Measurements from ENCODE around the gene MACO1. TPM values are rescaled to one million over a fixed set of nuclear protein-coding genes. Genes with fewer than 3 reads are reported as not detected.
A peak's percentile ranks its signal among the peaks of the same experiment; 100 is the strongest.

Gene MACO1
- total and polyA plus RNA-seq, 9 of the 15 experiments (the other 6 are each of a cell fraction or from before 2014, with no cell fraction given): 4.6 to 28.4 (median 21.7) TPM

GRCh38 chr1:25544819-25545218, 114.1 kb downstream of the MACO1 start:
- no TSS peak for BruUV-seq (replicated peaks)
- Histone ChIP-seq H3K27me3 (ENCODE audit: control insufficient read depth in 2 of 2, insufficient read depth in 2 of 2, low read length in 2 of 2) (no peaks in the 10 kb centered on the region), H2AFZ (ENCODE audit: low read depth, low read length) (no peak overlapping the region), H3K9ac (ENCODE audit: insufficient read depth in 1 of 2, low read depth in 2 of 2, low read length in 2 of 2) (peak overlapping the region; percentile 67 to 90; a peak in 3 of 4 replicates), H3K9me1 (ENCODE audit: control insufficient read depth, insufficient read depth, low read length) (peaks cover 6% of the 10 kb centered on the region), H3K4me2 (ENCODE audit: insufficient read depth, low read length) (peak overlapping the region; percentile 75; the same call in 1 of the 2 replicates), H3K27ac (ENCODE audit: extremely low read depth, low read depth, low read length) (no peak overlapping the region), H3K4me1 (replicated peaks in 1 of 2; ENCODE audit: control insufficient read depth in 2 of 2, insufficient read depth in 2 of 2, low read length in 2 of 2) (peaks cover 46 to 47% of the 10 kb centered on the region in 2 experiments), H3K9me3 (replicated peaks; ENCODE audit: control insufficient read depth, insufficient read depth, low read depth, low read length) (no peaks in the 10 kb centered on the region), H3K79me2 (ENCODE audit: control insufficient read depth, insufficient read depth, low read length) (peaks cover 39% of the 10 kb centered on the region), H4K20me1 (replicated peaks; ENCODE audit: control insufficient read depth, insufficient read depth, low read length) (no peaks in the 10 kb centered on the region; the same call in 1 of the 2 replicates), H3K4me3 (peak overlapping the region; percentile 82; the same call in 1 of the 2 replicates), H3K36me3 (ENCODE audit: control insufficient read depth, insufficient read depth, low read length) (no peaks in the 10 kb centered on the region)
- DNase-seq (ENCODE audit: extremely low read depth in 1 of 4, low spot score in 3 of 4): no peak
- no peak for FAIRE-seq
- in situ Hi-C loops (cut with MboI): no loop called here
- POLR2A ChIA-PET: interaction anchor here (1.1 kb wide), 1 partner anchor 18 kb away, joined by 3 read pairs; no protein-coding TSS in a partner anchor
- ATAC-seq: no peak
- intact Hi-C loops (cut with micrococcal nuclease): loop anchor here (5.0 to 10.0 kb wide), 2 partner anchors 150 to 252 kb away; no protein-coding TSS in a partner anchor
- WGBS (ENCODE audit: insufficient coverage, low coverage, missing lambda C conversion rate): 84% methylated on average over 6 of the region's 6 CpGs
- TF ChIP-seq FOXA3 (CRISPR knock-in tag; conservative IDR thresholded peaks at IDR 0.05 in 1 of 2, IDR thresholded peaks at IDR 0.05 in 1 of 2) (0 out of 4 replicates have a peak, but pooled peaks of 1 of the 2 experiments have one; percentile 41), ZSCAN32 (CRISPR knock-in tag; IDR thresholded peaks at IDR 0.05) (no peak)
- CTCF ChIA-PET (ENCODE audit: low intra/inter-chr PET ratio): interaction anchor here (0.7 kb wide), 1 partner anchor 263 kb away, joined by 3 read pairs; no protein-coding TSS in a partner anchor

GRCh38 chr1:25545767-25546166, 115.1 kb downstream of the MACO1 start:
- no peaks in the 10 kb centered on the region for H3K36me3 ChIP-seq (ENCODE audit: control insufficient read depth, insufficient read depth, low read length)
- in situ Hi-C loops (cut with MboI) (no loop called here), intact Hi-C loops (cut with micrococcal nuclease) (loop anchor here (10.0 kb wide), 1 partner anchor 149 kb away; no protein-coding TSS in a partner anchor)
- H3K9me3 ChIP-seq (replicated peaks; ENCODE audit: control insufficient read depth, insufficient read depth, low read depth, low read length): no peaks in the 10 kb centered on the region
- H3K9ac ChIP-seq (ENCODE audit: insufficient read depth in 1 of 2, low read depth in 2 of 2, low read length in 2 of 2): peak overlapping the region in 1 of 2 experiments; percentile 46; a peak in 2 of 4 replicates
- no peaks in the 10 kb centered on the region for H3K27me3 ChIP-seq (ENCODE audit: control insufficient read depth in 2 of 2, insufficient read depth in 2 of 2, low read length in 2 of 2)
- ATAC-seq (no peak), FAIRE-seq (no peak), DNase-seq (ENCODE audit: extremely low read depth in 1 of 4, low spot score in 3 of 4) (no peak)
- no peak overlapping the region for H3K4me2 ChIP-seq (ENCODE audit: insufficient read depth, low read length)
- WGBS (ENCODE audit: insufficient coverage, low coverage, missing lambda C conversion rate): 59% methylated on average over 3 of the region's 3 CpGs
- CTCF ChIA-PET (ENCODE audit: low intra/inter-chr PET ratio): no interaction called here
- peaks cover 48% of the 10 kb centered on the region for H3K79me2 ChIP-seq (ENCODE audit: control insufficient read depth, insufficient read depth, low read length)
- H4K20me1 ChIP-seq (replicated peaks; ENCODE audit: control insufficient read depth, insufficient read depth, low read length): no peaks in the 10 kb centered on the region; the same call in 1 of the 2 replicates
- H3K27ac ChIP-seq (ENCODE audit: extremely low read depth, low read depth, low read length): no peak overlapping the region
- peaks cover 51 to 56% of the 10 kb centered on the region in 2 experiments for H3K4me1 ChIP-seq (replicated peaks in 1 of 2; ENCODE audit: control insufficient read depth in 2 of 2, insufficient read depth in 2 of 2, low read length in 2 of 2)
- H3K9me1 ChIP-seq (ENCODE audit: control insufficient read depth, insufficient read depth, low read length): peaks cover 6% of the 10 kb centered on the region
- POLR2A ChIA-PET: interaction anchor here (0.7 kb wide), 1 partner anchor 9 kb away, joined by 3 read pairs; no protein-coding TSS in a partner anchor
- no TSS peak for BruUV-seq (replicated peaks)
- H3K4me3 ChIP-seq: no peak overlapping the region
- H2AFZ ChIP-seq (ENCODE audit: low read depth, low read length): no peak overlapping the region
- 0 out of 2 replicates have a peak, but pooled peaks have one; percentile 16 for TF ChIP-seq HDAC2 (IDR thresholded peaks at IDR 0.05)
- TF ChIP-seq EP400 (IDR thresholded peaks at IDR 0.05): no peak
- TF ChIP-seq NONO (IDR thresholded peaks at IDR 0.05; ENCODE audit: low read depth in 2 of 2, low read length in 1 of 2): no peak
- no peak for TF ChIP-seq ZNF318 (IDR thresholded peaks at IDR 0.05; ENCODE audit: borderline replicate concordance in 1 of 2, low read depth in 1 of 2)

All from K562 (cell line).